Non-pigmented ciliary epithelial cell (primary cell): ENCODE measurements around the gene GAB2.
"Not testable (repeated sequence)": the region's sequence is repeated elsewhere in the genome, so short reads cannot be mapped to it uniquely, and the experiment has no call there.

Experiments
- DNase-seq: peaks from one replicate; pipeline ENCODE4 v3.0.0-alpha.2; 2010; ENCODE audit warnings: low read depth

GAB2 gene, protein sequence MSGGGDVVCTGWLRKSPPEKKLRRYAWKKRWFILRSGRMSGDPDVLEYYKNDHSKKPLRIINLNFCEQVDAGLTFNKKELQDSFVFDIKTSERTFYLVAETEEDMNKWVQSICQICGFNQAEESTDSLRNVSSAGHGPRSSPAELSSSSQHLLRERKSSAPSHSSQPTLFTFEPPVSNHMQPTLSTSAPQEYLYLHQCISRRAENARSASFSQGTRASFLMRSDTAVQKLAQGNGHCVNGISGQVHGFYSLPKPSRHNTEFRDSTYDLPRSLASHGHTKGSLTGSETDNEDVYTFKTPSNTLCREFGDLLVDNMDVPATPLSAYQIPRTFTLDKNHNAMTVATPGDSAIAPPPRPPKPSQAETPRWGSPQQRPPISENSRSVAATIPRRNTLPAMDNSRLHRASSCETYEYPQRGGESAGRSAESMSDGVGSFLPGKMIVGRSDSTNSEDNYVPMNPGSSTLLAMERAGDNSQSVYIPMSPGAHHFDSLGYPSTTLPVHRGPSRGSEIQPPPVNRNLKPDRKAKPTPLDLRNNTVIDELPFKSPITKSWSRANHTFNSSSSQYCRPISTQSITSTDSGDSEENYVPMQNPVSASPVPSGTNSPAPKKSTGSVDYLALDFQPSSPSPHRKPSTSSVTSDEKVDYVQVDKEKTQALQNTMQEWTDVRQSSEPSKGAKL

DNA sequence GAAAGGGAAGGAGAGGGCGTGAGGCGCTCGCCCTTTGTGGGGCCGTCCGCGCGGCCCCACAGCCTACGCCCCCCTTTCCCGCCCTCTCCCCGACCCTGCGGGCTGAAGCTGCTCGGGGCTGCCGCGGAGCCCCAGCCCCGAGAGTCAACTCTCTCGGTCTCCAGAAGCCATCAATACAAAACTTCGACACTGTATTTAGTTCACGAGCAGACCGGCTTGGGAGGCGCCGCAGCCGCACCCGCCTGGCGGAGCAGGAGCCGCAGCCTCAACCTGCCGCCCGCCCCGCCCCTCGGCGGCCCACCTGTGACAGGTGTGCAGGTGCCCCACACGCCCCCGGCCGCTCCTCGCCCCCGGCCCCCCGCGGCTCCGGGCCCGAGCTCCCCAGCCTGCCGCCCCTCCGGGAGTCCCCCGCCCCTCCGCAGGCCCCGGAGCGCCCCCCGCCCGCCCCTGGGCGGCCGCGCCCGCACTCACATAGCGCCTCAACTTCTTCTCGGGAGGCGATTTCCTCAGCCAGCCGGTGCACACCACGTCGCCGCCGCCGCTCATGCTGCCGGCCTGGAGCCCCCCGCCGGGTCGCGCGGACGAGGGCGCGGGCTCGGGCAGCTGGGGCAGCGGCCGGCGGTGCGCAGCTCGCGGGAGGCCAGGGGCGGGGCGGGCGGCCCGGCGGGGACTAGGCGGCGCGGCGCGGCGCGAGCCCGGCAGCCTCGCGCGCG, at the start of gene GAB2:
TSS of gene GAB2 (minus strand) at position 646 of the 713 bp plus-strand sequence. CDS start at position 546, 100 bp downstream.
- no peak for DNase-seq

DNA sequence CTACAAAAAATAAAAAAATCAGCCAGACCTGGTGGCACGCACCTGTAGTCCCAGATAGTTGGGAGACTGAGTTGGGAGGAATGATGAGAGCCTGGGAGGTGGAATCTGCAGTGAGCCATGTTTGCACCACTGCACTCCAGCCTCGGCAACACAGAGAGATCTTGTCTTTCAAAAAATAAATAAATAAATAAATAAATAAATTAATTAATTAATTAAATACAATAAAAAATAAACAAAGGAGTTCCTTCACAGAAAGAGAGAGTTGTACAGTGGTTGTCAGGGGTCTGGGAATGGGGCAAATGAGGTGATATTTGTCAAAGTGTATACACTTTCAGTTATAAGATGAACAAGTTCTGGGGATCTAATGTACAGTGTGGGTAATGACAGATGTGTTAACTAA, 49.8 kb upstream of the GAB2 start:
- no peak for DNase-seq

DNA sequence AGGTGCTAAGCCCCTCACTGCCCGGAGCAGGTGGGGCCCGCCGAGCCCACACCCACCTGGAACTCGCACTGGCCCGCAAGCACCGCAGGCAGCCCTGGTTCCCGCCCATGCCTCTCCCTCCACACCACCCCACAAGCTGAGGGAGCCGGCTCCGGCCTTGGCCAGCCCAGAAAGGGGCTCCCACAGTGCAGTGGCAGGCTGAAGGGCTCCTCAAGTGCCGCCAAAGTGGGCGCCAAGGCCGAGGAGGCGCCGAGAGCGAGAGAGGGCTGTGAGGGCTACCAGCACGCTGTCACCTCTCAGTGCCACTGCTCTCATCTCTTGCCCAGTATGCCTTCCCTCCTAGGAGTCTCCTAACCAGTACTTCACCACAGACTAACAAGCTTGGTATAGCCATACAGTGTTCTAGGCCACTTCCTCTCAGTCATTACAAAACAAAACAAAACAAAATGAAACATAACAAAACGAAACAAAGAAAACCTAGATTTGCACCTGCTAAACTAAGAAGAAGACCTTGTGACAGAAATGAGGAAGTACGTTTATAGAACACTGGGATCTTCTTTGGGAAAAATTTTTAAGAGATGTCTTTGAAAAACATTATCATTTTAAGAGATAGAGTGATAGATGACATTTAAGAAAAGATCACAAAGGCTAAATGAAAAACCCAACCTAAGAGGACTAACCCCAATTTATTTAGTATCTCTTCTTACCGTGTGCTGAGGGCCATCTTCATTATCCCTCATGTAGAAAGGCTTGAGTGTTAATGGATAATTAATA, 47.7 kb upstream of the GAB2 start:
- DNase-seq, result no peak

DNA sequence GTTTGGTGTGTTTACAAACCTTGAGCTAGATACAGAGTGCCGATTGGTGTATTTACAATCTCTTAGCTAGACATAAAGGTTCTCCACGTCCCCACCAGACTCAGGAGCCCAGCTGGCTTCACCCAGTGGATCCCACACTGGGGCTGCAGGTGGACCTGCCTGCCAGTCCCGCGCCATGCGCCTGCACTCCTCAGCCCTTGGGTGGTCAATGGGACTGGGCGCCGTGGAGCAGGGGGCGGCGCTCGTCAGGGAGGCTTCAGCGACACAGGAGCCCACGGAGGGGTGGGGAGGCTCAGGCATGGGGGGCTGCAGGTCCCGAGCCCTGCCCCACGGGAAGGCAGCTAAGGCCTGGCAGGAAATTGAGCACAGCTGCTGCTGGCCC, 47.2 kb upstream of the GAB2 start:
- DNase-seq, result not testable (repeated sequence)

DNA sequence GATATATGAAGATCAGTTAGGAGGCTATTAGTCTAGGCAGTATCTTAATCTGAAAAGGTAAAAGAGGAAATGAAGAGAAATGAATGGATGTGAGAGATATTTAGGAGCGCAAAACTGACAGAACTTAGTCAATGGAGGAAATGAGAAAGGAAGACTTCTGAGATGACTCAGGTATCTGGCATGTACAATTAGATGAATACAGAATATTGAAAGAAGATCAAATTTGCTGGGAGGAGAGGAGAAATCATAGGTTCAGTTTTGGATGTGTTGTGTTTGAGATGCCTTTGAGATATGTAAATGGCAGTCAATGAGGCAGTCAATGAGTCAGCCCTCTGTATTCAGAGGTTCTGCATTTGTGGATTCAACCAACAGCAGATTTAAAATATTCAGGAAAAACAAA, 42.9 kb upstream of the GAB2 start:
- DNase-seq, result no peak

DNA sequence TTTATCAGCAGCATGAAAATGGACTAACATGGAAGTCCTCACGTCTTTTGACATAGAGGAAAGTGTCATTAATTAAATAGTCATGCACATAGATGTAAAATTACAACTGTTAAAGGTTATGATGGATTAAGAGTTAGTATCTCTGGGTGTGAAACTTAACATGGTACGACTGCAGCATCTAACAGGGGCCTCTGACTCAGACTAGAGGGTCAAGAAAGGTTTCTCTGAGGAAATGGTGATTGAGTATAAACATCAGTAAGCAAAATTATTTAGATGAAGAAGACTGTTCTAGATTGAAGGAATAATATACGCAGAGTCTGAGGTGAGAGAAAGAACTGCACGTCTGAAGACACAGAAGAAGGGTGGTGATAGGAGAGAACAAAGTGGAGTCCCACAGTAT, 42.1 kb upstream of the GAB2 start:
- DNase-seq, result no peak

DNA sequence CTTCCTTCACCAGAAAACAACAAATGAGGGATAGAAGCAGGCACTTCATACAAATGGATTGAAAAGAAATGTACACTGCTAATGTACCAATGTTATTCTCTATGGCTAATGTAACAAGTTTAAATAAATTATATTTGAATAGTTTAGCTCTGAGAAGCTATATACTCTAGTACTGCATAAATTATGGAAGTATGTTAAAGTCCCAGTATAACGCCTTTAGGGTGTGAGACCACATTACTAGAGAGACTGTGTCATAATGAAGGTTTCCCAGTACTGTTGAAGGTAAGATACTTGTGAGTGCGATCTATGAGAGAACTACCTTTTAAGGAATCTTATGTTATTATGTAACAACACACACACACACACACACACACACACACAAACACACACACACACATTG, 39.8 kb upstream of the GAB2 start:
- DNase-seq, result no peak

DNA sequence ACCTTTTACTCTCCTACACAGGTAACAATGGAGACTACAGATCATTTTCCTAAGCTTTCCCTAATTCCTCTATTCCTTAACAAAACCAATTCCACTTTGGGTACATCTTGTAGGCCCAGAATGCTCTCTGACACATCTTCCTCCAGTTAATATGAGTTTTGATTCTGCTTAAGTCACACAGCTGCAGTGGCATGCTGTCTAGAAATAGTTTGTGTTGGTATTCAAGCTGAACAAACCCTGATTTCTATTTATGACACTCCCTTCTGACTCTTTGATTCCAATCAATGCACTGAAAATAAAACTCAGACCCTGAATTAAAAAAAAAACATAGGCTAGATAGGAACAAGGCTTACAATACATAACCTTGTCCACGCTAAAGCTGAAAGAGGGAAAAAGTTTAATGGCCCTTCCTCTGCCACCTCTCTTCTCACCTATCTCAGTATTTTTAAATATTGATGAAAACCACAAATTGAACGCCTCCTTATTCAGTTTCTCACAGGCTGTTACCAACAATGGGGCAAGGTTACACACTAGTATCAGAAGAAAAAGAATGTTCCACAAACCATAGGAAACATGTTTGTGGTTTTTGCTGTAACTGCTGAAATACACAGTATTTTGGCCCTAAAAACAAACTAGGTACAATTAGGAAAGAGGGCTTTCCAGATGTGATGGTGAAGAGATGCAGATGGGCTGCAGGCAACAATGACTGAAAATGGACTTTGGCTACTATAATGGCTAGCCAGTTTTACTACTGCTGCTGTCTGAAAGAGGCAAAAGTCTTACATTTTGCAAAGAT, 35.7 kb upstream of the GAB2 start:
- no peak for DNase-seq

DNA sequence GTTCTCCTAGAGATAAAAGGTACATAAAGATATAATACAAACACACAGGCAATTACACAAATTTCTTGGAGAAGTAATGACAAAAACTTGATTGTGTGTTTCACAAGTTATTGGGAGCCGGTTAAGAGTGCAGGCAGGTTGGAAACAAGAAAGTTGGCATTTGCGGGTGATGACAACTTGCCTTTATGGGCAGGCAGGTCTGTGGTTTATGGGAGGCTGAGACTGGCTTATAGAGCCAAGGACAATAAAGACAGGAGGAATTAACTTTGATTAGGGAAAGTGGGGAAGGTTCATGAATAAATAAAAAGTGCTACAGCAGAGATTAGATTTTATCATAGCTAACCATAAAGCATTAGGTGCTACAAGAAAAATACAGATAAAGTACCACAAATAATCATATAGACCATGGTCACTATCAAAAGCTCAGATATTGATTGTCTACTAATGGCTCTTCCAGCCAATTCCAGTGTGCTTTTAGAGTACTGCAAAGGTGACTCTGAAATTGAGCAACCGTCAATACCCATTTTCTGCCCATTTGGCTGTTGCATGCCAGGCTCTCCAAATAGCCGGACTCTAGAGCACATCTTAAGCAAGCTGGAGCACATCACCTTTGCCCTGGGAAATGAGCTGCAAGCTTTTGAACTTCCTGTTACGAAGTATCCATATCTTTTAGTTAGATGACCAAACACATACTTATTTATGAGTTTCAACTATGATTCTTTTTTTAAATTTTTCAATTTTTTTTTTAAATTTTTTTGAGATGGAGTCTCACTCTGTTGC, 33.9 kb upstream of the GAB2 start:
- DNase-seq, result no peak

DNA sequence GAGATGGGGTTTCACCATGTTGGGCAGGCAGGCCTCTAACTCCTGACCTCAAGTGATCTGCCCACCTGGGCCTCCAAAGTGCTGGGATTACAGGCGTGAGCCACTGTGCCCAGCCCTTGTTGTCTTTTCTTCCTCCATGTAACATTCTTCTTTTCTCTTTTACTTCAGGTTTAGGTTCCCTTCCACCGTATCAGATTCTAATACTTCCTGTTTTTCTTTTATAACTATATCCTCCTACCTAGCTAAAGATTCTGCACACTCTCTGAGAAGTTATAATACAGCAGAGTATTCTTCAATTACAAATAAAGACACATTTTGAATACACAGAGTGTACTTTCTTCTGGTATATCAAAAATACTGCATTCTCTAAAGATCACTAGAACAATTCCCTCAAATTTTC, 33.2 kb upstream of the GAB2 start:
- DNase-seq, result no peak

DNA sequence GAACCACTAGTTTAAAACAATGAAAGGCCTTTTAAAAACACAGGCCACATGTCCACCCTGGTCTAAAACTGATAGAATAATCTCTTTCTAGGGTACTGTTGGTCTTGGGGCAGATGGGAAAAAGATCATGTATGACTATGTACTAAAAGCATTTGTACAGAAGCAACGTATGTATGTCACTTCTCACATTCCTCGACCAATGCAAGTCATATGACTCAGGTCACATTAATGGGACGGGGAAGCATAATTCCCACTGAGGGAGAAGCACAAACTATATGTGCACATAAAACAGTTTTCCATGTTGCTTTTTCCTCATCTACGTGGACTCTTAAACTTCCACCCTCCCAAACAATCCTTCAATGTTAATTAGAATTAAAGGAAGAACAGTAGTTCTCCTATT, 32.2 kb upstream of the GAB2 start:
- DNase-seq, result no peak

DNA sequence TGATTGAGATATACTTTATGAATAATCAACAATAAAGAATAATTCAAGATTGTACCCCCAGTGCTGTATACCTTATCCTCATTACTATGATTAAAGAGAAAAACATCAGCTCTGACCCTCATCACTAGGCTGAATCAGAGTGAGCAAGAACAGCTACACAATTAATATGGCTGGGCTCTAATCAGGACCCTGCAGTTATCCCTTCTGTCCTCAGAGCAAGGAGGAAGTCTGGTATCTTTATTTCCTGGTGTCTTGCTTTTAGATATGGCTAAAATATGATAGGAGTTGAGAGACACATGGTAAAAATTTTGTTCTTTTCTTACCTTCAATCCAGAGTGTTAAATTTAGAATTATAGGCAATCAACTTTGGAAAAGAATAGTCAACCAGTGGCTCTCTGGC, 28.6 kb upstream of the GAB2 start:
- DNase-seq, result no peak

DNA sequence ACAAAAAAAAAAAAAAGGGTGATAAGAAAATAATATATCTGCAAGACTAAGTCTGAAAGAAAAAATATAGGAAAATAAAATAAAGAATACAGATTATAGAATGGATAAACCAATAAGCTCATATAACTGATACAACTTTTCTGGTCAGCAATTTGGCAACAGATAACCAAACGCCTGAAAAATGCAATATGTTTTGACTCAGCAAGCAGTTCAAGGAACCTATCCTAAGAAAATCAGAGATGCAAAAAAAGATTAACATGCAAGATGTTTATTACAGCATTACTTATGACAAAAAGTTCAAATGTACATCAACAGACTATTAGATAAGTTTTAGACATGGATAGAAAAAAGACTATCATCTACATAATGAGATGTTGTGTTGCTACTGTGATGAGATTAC, 27.1 kb upstream of the GAB2 start:
- no peak for DNase-seq

DNA sequence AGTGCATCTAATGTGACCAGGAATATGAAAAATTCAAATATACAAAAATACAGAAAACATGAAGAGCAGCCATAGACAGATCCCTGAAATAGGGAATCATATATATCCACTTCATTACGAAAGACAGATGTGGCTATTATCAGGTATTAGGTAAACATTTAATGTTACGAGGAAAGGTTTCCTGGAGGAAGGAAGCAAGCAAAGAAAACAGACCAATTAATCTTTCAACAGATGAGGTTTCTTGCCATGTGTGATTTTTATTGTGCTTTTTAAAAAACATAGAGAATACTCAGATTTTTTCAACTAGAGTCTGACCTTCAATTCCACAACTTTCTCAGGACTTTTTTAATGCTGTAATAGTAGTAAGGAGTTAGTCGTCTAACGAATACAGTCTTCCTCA, 24.3 kb upstream of the GAB2 start:
- no peak for DNase-seq

DNA sequence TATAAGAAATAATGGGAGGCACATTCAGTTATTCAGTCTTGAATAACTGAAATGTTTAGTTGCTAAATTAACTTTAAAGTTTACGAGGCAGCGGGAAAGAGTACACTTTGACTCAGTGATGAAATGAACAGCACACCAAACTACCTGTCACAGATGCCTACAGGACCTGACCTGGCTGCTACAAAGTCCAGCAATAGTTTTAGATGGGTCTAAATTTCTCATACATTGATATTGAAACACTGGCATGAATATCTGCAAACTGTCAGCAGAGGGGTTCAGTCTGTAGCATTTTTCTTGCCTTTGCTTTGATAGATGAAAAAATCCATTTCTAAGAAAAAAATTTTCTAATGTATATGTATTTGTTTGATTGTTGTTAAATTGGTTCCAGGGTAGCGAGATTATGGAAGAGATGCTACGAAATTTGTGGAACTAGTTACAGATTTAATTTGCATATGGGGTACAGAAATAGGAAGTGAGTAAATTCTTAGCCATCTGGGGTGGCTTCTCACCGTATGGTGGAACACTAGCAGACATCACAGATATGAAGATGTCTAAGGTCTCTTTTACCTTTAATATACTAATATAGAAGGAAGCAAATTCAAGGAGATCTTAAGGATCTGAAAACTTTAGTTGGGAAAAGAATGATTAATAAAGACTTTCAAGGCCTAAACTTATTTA, 20.8 kb upstream of the GAB2 start:
- no peak for DNase-seq

DNA sequence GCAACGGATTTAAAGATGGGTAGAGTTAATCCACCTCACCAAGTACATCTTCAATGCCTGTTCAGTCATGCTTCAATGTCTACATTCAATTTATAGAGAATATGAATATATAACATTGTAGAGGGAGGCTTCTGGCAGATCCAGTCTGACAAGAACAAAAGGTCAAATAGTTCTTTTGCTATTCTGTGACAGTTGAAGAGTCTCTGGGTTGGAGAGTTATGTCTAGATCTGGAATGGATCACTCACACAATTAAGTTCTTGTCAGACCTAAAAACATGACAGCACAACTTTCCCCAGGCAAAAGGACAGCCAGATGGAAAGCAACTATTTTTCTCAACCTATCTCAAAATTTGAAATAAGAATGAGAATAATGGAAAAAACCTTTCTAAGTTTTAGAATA, 15.3 kb upstream of the GAB2 start:
- no peak for DNase-seq

DNA sequence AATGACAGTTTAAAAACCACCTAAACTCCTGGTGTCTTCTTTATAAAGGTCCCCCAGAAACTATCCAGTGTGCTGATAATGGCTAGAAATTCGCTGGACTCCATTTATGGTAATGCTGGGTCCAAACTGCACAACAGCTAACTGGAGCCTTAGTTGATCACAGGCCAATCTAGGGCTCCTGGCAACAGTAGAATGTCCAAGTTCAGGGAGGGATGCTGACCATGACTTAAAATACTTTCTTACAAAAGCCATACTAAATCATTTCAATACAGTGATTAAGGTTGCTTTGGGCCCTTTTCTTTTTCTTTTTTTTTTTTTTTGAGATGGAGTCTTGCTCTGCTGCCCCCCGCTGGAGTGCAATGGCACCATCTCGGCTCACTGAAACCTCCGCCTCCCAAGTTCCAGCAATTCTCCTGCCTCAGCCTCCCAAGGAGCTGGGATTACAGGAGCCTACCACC, 14.5 kb upstream of the GAB2 start:
- no peak for DNase-seq

DNA sequence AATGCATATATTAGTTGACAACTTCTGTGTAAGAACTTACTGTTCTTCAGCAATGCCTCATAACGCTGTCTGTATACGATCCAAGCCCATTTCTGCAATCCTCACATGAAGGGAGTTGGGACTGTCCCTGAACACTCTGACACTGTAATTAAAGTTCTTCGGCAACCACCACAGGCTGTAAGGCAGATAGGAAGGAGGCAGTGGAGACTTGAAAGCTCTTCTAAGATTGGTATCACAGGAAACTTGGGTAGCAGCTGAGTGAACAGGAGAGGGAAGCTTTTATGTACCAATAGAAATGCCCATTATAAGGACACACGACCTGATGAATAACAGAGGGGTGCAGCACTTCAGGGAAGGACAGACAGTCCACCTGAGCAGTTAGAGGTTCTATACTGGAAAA, 12.0 kb upstream of the GAB2 start:
- no peak for DNase-seq

DNA sequence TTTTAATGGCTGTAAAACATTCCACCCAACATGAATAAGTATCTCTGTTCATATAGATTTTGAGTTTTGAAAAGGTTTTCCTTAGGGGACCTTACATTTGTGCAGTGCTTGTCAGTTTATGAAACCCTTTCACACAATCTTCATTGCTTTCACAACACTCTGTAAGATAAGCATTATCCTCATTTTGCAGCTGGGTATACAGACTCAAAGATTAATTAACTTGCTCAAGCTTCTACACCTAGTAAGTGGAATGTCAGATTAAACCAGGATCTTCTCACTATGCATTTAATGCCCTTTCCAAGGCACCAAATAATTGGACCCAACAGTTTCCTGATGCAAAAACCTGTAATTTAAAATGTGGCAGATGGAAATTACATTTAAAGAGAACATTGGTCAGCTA, 11.6 kb upstream of the GAB2 start:
- DNase-seq, result no peak

DNA sequence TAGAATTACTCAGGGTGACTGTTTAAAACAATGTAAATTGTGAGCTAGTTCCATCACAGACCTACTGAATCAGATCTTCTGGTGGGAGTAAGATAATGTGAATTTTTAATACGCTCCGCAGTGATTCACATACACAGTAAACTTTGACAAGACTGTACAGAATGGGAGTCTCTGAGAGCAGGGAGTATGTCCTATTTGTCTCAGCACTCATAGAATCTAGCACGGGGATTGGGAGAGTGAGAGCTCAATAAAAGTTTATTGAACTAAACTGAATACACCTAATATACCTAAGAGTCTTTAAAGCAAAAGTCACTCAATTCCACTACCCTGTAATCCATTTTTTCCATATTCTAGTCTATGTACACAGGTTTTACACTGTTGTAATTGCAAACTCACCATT, 11.2 kb upstream of the GAB2 start:
- no peak for DNase-seq
